ENCODE results near the gene PTPRE. TPM values are rescaled to one million over a fixed set of nuclear protein-coding genes. Genes with fewer than 3 reads are reported as not detected.

PTPRE gene
- total RNA-seq, 1 experiment from 2014 or later: 7.9 TPM

DNA sequence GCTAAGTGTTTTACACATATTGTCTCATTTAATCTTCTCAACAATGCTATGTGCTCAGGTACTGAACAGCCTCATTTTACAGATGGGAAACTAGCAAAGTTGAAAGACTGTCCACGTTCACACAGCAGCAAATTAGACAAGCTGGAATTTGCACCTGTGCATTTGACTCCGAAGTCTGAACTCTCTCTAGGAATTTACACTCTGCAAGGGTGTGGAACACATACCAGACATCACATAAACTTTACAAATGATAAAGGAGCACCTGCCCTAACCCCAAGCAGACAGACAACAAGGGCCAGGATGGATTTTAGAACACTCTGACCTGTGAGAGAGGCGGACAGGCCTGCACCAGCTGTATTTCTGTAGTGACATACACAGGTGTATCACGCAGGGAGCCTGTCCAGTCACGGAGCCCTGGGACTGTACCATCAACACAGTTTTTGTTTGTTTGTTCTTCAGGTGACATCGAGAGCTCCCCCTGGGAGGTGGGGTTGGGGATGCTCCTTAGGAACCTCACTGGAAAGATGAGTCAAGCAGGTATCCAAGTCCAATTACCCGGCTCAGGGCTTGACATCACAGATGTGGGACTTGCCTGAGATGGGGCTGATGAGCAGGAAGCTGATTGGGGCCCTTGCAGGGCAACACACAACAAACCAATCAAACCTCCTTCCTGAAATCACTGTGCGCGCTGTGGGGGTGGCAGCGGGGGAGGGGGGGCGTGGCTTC is 188.3 kb downstream of the PTPRE start:
- H3K27ac ChIP-seq: no peak overlapping the region
- no peak overlapping the region for H3K4me3 ChIP-seq
- peaks cover 7% of the 10 kb centered on the region; the same call in 1 of the 2 replicates for H3F3A ChIP-seq (ENCODE audit: insufficient read depth, low read depth)
- DNase-seq: no peak
- TF ChIP-seq EZH2 (IDR thresholded peaks at IDR 0.05; ENCODE audit: low read depth): no peak
- TF ChIP-seq, protein P1, sequence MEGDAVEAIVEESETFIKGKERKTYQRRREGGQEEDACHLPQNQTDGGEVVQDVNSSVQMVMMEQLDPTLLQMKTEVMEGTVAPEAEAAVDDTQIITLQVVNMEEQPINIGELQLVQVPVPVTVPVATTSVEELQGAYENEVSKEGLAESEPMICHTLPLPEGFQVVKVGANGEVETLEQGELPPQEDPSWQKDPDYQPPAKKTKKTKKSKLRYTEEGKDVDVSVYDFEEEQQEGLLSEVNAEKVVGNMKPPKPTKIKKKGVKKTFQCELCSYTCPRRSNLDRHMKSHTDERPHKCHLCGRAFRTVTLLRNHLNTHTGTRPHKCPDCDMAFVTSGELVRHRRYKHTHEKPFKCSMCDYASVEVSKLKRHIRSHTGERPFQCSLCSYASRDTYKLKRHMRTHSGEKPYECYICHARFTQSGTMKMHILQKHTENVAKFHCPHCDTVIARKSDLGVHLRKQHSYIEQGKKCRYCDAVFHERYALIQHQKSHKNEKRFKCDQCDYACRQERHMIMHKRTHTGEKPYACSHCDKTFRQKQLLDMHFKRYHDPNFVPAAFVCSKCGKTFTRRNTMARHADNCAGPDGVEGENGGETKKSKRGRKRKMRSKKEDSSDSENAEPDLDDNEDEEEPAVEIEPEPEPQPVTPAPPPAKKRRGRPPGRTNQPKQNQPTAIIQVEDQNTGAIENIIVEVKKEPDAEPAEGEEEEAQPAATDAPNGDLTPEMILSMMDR (conservative IDR thresholded peaks at IDR 0.05): no peak
- no peaks in the 10 kb centered on the region for H3K9me2 ChIP-seq (ENCODE audit: insufficient read depth)
- H3K79me2 ChIP-seq (ENCODE audit: low read depth): no peaks in the 10 kb centered on the region
- POLR2A ChIA-PET (ENCODE audit: unreplicated experiment): no interaction called here
- H3K4me2 ChIP-seq: no peak overlapping the region
- no peaks in the 10 kb centered on the region for H3K27me3 ChIP-seq (ENCODE audit: insufficient read depth, low read depth)
- no peaks in the 10 kb centered on the region for H3K4me1 ChIP-seq (replicated peaks; ENCODE audit: insufficient read depth)
- no peak overlapping the region for H2AFZ ChIP-seq
- intact Hi-C loops (cut with micrococcal nuclease; ENCODE audit: unreplicated experiment): no loop called here
- no TSS peak for BruUV-seq (replicated peaks)
- no peaks in the 10 kb centered on the region for H3K9me3 ChIP-seq (ENCODE audit: insufficient read depth, low read depth)
- H3K36me3 ChIP-seq (ENCODE audit: low read depth): 0 out of 2 replicates have a peak, but pooled peaks cover 8% of the 10 kb centered on the region
- CTCF ChIA-PET: no interaction called here
- no peaks in the 10 kb centered on the region for H4K20me1 ChIP-seq (ENCODE audit: insufficient read depth)

DNA sequence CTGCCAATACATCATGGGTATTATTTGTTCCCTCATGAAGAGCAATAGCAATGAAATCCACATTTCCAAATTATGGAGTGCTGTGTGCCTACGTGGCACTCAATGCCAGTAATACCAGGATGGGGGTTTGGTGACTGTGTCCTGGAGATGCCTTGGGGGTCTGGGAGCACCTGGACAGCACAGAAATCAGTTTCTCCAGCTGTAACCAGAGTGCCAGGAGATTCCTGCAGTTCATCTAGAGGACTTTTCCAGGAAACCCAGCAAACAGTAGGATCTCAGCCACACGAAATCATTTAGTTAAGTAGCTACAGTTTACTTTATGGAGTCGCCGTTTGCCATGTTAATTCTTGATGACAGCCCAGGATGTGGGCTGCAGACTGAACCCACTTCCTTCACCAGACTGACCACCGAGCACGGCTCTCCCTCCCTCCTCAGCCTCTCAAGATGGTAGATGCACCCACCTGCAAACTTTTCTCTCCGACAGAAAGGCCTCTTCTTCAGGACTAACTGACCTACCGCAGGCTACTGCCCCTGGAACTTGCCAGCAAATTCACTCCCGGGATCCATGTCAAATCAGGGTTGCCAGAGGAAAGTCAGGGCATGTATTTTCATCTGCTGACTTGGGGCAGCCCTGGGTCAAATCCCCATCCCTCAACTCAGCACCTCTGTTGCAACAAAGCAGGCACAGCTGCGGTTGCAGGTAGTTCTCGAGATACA is 189.0 kb downstream of the PTPRE start:
- H4K20me1 ChIP-seq (ENCODE audit: insufficient read depth): no peaks in the 10 kb centered on the region
- peaks cover 7% of the 10 kb centered on the region; the same call in 1 of the 2 replicates for H3F3A ChIP-seq (ENCODE audit: insufficient read depth, low read depth)
- no TSS peak for BruUV-seq (replicated peaks)
- no peaks in the 10 kb centered on the region for H3K79me2 ChIP-seq (ENCODE audit: low read depth)
- no peak overlapping the region for H3K4me3 ChIP-seq
- no peak overlapping the region for H3K27ac ChIP-seq
- DNase-seq: no peak
- intact Hi-C loops (cut with micrococcal nuclease; ENCODE audit: unreplicated experiment): no loop called here
- no peak for TF ChIP-seq EZH2 (IDR thresholded peaks at IDR 0.05; ENCODE audit: low read depth)
- TF ChIP-seq, protein P1 (conservative IDR thresholded peaks at IDR 0.05): no peak
- no peaks in the 10 kb centered on the region for H3K9me2 ChIP-seq (ENCODE audit: insufficient read depth)
- H3K4me1 ChIP-seq (replicated peaks; ENCODE audit: insufficient read depth): no peaks in the 10 kb centered on the region
- no peaks in the 10 kb centered on the region for H3K9me3 ChIP-seq (ENCODE audit: insufficient read depth, low read depth)
- ChIA-PET CTCF (no interaction called here), POLR2A (ENCODE audit: unreplicated experiment) (no interaction called here)
- H3K4me2 ChIP-seq: no peak overlapping the region
- no peaks in the 10 kb centered on the region for H3K27me3 ChIP-seq (ENCODE audit: insufficient read depth, low read depth)
- 0 out of 2 replicates have a peak, but pooled peaks cover 8% of the 10 kb centered on the region for H3K36me3 ChIP-seq (ENCODE audit: low read depth)
- no peak overlapping the region for H2AFZ ChIP-seq

DNA sequence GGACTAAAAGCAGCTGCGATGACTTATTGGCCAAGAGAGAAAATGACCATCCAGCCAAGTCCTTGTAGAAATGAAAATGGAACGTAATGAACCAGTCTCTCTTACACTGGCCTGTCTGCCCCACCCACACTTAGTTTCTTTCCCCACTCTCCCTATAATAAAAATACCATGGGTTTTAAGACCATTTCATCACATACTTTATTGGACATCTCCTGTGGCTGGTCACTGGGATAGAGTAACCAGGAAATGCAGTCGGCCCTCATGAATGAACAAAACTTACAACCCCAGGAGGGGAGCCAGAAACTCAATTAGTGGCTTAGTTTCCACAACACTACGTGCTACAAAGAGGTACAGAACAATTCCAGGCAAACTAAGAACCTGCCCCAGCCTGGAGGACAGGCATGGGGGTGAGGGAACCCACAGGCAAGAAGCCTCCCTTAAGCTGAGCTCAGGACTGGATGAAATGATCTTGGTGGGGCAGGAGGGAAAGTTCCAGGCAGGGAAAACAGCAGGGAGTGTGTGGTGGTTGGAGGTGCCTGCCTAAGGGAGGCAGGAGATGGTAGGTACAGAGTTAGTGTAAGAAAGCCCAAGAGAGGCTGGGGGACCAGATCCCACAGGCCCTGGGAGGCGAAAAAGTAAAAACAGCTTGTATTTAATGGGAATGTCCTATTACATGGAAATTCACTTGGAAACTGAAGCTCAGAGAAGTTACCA is 189.7 kb downstream of the PTPRE start:
- POLR2A ChIA-PET (ENCODE audit: unreplicated experiment): no interaction called here

More for the DNA sequence above, 189.7 kb downstream of the PTPRE start:
- CTCF ChIA-PET: no interaction called here
- TF ChIP-seq, protein P1 (conservative IDR thresholded peaks at IDR 0.05): no peak
- TF ChIP-seq EZH2 (IDR thresholded peaks at IDR 0.05; ENCODE audit: low read depth): no peak
- Histone ChIP-seq H3K27ac (no peak overlapping the region), H3K9me3 (ENCODE audit: insufficient read depth, low read depth) (no peaks in the 10 kb centered on the region), H4K20me1 (ENCODE audit: insufficient read depth) (no peaks in the 10 kb centered on the region), H3F3A (ENCODE audit: insufficient read depth, low read depth) (peaks cover 7% of the 10 kb centered on the region; the same call in 1 of the 2 replicates), H3K4me2 (no peak overlapping the region), H3K4me3 (no peak overlapping the region), H3K27me3 (ENCODE audit: insufficient read depth, low read depth) (no peaks in the 10 kb centered on the region), H3K9me2 (ENCODE audit: insufficient read depth) (no peaks in the 10 kb centered on the region), H2AFZ (no peak overlapping the region), H3K79me2 (ENCODE audit: low read depth) (no peaks in the 10 kb centered on the region), H3K4me1 (replicated peaks; ENCODE audit: insufficient read depth) (no peaks in the 10 kb centered on the region), H3K36me3 (ENCODE audit: low read depth) (0 out of 2 replicates have a peak, but pooled peaks cover 8% of the 10 kb centered on the region)
- no TSS peak for BruUV-seq (replicated peaks)
- intact Hi-C loops (cut with micrococcal nuclease; ENCODE audit: unreplicated experiment): no loop called here
- DNase-seq: no peak
